DND-41 (cell line): ENCODE results near the gene NUDT19.
"Not testable (repeated sequence)": the region's sequence is repeated elsewhere in the genome, so short reads cannot be mapped to it uniquely, and the experiment has no call there.

Source experiments
- ATAC-seq: fragments of 200-7000 bp; cut with Tn5 transposase; 3 replicates; pipeline ENCODE4 v1.9.1; 2021; ENCODE audit warnings: low read depth; ENCODE audit not compliant: insufficient read depth
- DNase-seq: peaks from one replicate; pipeline ENCODE4 v3.0.0-alpha.2; 2020
- H2AFZ ChIP-seq: 2 replicates; pipeline ENCODE4 v1.6.0; 2012; ENCODE audit warnings: low read depth, low read length
- H3K27ac ChIP-seq: 2 replicates; pipeline ENCODE4 v1.5.1; 2012; ENCODE audit warnings: low read length, inconsistent platforms
- H3K27me3 ChIP-seq: fragments of 200-600 bp; sonication (generic); 2 replicates; pipeline ENCODE4 v1.6.0; 2012; ENCODE audit warnings: low read length, mild to moderate bottlenecking, inconsistent platforms; ENCODE audit not compliant: insufficient read depth, poor library complexity
- H3K36me3 ChIP-seq: 2 replicates; pipeline ENCODE4 v1.5.1; 2012; ENCODE audit warnings: low read length, inconsistent platforms; ENCODE audit not compliant: insufficient read depth
- H3K4me1 ChIP-seq: 2 replicates; pipeline ENCODE4 v1.5.1; 2012; ENCODE audit warnings: mild to moderate bottlenecking, low read length; ENCODE audit not compliant: insufficient read depth
- H3K4me2 ChIP-seq: 2 replicates; pipeline ENCODE4 v1.6.0; 2012; ENCODE audit warnings: mild to moderate bottlenecking, moderate library complexity, low read length, inconsistent platforms; ENCODE audit not compliant: insufficient read depth
- H3K4me3 ChIP-seq, 2 experiments: fragments of 200-600 bp in 1 of 2; shearing (Covaris generic) in 1 of 2; 2 replicates each; pipeline ENCODE4 v1.5.1; 2012 to 2016; ENCODE audit warnings: inconsistent platforms in 2 of 2, low read length in 2 of 2, mild to moderate bottlenecking in 2 of 2, low read depth in 1 of 2, moderate library complexity in 1 of 2
- H3K79me2 ChIP-seq: 2 replicates; pipeline ENCODE4 v1.6.0; 2012; ENCODE audit warnings: low read length, inconsistent platforms; ENCODE audit not compliant: insufficient read depth
- H3K9ac ChIP-seq: 2 replicates; pipeline ENCODE4 v1.6.0; 2012; ENCODE audit warnings: low read depth, mild to moderate bottlenecking, inconsistent platforms, low read length, moderate library complexity
- H3K9me3 ChIP-seq: 2 replicates; pipeline ENCODE4 v1.5.1; 2012; ENCODE audit warnings: low read length, moderate library complexity, mild to moderate bottlenecking, inconsistent platforms; ENCODE audit not compliant: insufficient read depth, severe bottlenecking
- H4K20me1 ChIP-seq: 2 replicates; pipeline ENCODE4 v1.6.0; 2012; ENCODE audit warnings: low read length; ENCODE audit not compliant: insufficient read depth
- EZH2 ChIP-seq: IDR thresholded peaks from 3 replicates; pipeline ENCODE4 v1.6.1; 2012; ENCODE audit warnings: borderline replicate concordance, low read depth, mild to moderate bottlenecking, moderate library complexity, low read length, inconsistent platforms; ENCODE audit not compliant: severe bottlenecking
- TF ChIP-seq, protein P1 (sequence below): IDR thresholded peaks from 2 replicates; pipeline ENCODE4 v1.5.1; 2012; ENCODE audit warnings: borderline replicate concordance, low read length, moderate library complexity, mild to moderate bottlenecking; ENCODE audit not compliant: poor library complexity, severe bottlenecking; ENCODE audit errors: extremely low read depth

Gene NUDT19

DNA sequence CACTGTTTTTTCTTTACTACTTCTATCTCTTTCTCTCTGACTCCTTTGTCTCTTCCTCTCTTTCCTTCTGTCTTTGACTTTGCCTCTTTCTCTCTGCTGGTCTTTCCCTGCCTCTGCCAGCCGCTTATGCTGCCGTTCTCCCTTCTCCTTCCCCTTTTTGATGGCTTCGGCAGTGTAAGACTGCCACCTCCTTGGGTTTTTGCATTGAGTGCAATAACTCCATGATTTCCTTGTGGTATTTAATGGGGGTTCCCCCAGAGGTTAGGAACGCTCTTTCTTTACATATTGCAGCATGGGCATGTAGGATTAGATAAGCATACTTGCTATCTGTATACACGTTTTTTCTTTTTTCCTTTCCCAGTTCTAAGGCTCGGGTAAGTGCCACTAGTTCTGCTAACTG is 3.9 kb downstream of the NUDT19 start:
- H3K4me2 ChIP-seq, DNase-seq, H3K27ac ChIP-seq, H3K27me3 ChIP-seq, H2AFZ ChIP-seq, H3K9ac ChIP-seq, H3K9me3 ChIP-seq, ATAC-seq: not testable (repeated sequence)
- Histone ChIP-seq H3K4me3 (peak overlapping the region in 1 of 2 experiments; percentile 20; a peak in 1 of 4 replicates), H3K4me1 (peaks cover 45% of the 10 kb centered on the region), H3K79me2 (peaks cover 86% of the 10 kb centered on the region), H3K36me3 (peaks cover 60% of the 10 kb centered on the region), H4K20me1 (peaks cover 18% of the 10 kb centered on the region)

DNA sequence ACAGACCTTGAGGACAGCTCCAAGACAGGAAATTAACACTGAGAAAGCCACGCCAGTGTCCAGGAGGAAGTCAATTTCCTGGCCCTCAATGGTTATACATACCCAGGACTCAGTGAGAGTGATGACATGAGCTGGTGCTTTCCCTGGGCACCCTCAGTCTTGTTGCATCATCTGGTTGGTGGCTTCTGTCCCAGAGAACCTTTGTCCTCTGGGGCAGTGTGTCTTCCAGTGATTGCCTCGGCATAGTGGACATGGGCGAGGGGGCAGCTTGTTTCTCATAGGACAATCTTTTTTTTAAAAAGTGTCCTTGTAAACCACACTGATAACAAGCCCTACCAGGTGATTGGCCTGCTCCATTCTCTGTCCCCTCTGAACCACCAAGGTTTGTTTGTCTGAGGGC is 5.2 kb downstream of the NUDT19 start:
- Histone ChIP-seq H3K79me2 (peaks cover 91% of the 10 kb centered on the region), H3K36me3 (peaks cover 70% of the 10 kb centered on the region), H3K4me1 (peaks cover 33% of the 10 kb centered on the region), H4K20me1 (peaks cover 18% of the 10 kb centered on the region)
- not testable (repeated sequence) for H3K4me2 ChIP-seq, H3K4me3 ChIP-seq, H2AFZ ChIP-seq, H3K9ac ChIP-seq, DNase-seq, ATAC-seq, H3K27ac ChIP-seq, H3K27me3 ChIP-seq, H3K9me3 ChIP-seq

DNA sequence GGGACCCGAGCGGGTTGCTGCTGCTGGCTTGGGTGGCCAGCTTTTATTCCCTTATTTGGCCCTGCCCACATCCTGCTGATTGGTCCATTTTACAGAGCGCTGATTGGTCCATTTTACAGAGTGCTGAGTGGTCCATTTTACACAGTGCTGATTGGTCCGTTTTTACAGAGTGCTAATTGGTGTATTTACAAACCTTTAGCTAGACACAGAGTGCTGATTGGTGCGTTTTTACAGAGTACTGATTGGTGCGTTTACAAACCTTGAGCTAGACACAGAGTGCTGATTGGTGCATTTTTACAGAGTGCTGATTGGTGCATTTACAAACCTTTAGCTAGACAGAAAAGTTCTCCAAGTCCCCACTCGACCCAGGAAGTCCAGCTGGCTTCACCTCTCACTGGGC is 8.5 kb downstream of the NUDT19 start:
- peaks cover 91% of the 10 kb centered on the region for H3K36me3 ChIP-seq
- H4K20me1 ChIP-seq = peaks cover 15% of the 10 kb centered on the region; the same call in 1 of the 2 replicates
- peaks cover 26% of the 10 kb centered on the region for H3K9me3 ChIP-seq
- not testable (repeated sequence) for H3K27me3 ChIP-seq, H3K27ac ChIP-seq, H3K4me1 ChIP-seq, H3K9ac ChIP-seq, H3K4me2 ChIP-seq, H3K4me3 ChIP-seq, ATAC-seq, H2AFZ ChIP-seq, DNase-seq
- H3K79me2 ChIP-seq = peaks cover 86% of the 10 kb centered on the region

DNA sequence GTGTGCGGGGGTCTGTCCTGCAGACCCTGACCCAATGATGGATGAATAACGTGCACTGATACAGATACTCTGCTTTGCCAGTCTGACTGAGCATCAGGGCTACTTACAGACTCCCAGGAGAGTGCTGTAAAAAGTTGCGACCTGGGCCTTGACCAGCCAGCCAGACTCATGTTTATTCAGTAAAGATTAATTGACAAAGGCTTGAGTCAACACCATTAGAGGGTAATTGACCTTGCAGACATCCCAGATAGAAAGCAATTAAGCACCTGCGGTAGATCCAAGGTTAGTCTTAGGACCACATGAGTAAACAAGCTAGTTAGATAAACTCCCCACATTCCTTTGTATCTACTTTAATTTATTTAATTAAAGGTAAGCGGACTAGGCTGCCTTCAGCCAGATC is 10.4 kb downstream of the NUDT19 start:
- H4K20me1 ChIP-seq = peaks cover 7% of the 10 kb centered on the region; the same call in 1 of the 2 replicates
- peaks cover 86% of the 10 kb centered on the region for H3K79me2 ChIP-seq
- no peaks in the 10 kb centered on the region for H3K27me3 ChIP-seq
- H3K9me3 ChIP-seq = peaks cover 26% of the 10 kb centered on the region
- DNase-seq (no peak), ATAC-seq (no peak)
- H3K36me3 ChIP-seq = peaks cover 89% of the 10 kb centered on the region
- H3K4me1 ChIP-seq = no peaks in the 10 kb centered on the region; the same call in 1 of the 2 replicates
- H3K4me2 ChIP-seq = no peak overlapping the region
- H2AFZ ChIP-seq = no peak overlapping the region
- TF ChIP-seq, protein P1, sequence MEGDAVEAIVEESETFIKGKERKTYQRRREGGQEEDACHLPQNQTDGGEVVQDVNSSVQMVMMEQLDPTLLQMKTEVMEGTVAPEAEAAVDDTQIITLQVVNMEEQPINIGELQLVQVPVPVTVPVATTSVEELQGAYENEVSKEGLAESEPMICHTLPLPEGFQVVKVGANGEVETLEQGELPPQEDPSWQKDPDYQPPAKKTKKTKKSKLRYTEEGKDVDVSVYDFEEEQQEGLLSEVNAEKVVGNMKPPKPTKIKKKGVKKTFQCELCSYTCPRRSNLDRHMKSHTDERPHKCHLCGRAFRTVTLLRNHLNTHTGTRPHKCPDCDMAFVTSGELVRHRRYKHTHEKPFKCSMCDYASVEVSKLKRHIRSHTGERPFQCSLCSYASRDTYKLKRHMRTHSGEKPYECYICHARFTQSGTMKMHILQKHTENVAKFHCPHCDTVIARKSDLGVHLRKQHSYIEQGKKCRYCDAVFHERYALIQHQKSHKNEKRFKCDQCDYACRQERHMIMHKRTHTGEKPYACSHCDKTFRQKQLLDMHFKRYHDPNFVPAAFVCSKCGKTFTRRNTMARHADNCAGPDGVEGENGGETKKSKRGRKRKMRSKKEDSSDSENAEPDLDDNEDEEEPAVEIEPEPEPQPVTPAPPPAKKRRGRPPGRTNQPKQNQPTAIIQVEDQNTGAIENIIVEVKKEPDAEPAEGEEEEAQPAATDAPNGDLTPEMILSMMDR = no peak
- no peak for TF ChIP-seq EZH2
- no peak overlapping the region for H3K27ac ChIP-seq
- no peak overlapping the region for H3K4me3 ChIP-seq
- no peak overlapping the region for H3K9ac ChIP-seq

DNA sequence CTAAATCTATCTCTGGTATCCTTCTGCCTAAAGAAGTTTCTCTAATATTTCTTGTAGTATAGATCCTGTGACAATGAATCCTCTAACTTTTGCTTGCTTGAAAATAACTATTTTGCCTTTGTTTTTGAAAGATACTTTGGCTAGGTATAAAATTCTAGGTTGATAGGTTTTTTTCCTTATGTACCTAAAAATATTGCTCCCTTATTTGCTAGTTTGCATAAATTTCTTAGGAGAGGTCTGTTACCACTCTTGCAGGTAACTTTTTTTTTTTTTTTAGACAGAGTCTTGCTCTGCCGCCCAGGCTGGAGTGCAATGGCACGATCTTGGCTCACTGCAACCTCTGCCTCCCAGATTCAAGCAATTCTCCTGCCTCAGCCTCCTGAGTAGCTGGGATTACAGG is 12.4 kb downstream of the NUDT19 start:
- Histone ChIP-seq H3K36me3 (peaks cover 82% of the 10 kb centered on the region), H3K79me2 (peaks cover 71% of the 10 kb centered on the region)
- ATAC-seq = not testable (repeated sequence)

More for the DNA sequence above, 12.4 kb downstream of the NUDT19 start:
- H3K9ac ChIP-seq, H3K4me3 ChIP-seq, DNase-seq, H2AFZ ChIP-seq, H3K27ac ChIP-seq, H4K20me1 ChIP-seq, H3K4me1 ChIP-seq, H3K4me2 ChIP-seq, H3K27me3 ChIP-seq: not testable (repeated sequence)
- peaks cover 26% of the 10 kb centered on the region for H3K9me3 ChIP-seq
